K562 (cell line): ENCODE data around the gene DGCR8. TPM values are rescaled to one million over a fixed set of nuclear protein-coding genes. Genes with fewer than 3 reads are reported as not detected.

Experiments used
- CHAMP1 ChIP-seq: fragments of 450-650 bp; IDR thresholded peaks from 2 replicates; pipeline ENCODE4 v1.6.1; 2016; ENCODE audit warnings: mild to moderate bottlenecking
- CREM ChIP-seq: IDR thresholded peaks from 2 replicates; pipeline ENCODE4 v1.6.1; 2014; ENCODE audit warnings: antibody characterized with exemption, low read depth
- HDAC6 ChIP-seq: IDR thresholded peaks from 2 replicates; pipeline ENCODE4 v1.6.1; 2012; ENCODE audit warnings: low read depth, mild to moderate bottlenecking, control low read depth, inconsistent platforms, low read length, moderate library complexity
- RUNX1 ChIP-seq: sonication (generic); IDR thresholded peaks from 2 replicates; pipeline ENCODE4 v1.6.1; 2016; ENCODE audit warnings: antibody characterized with exemption, low read depth
- SUPT5H ChIP-seq: fragments of 450-650 bp; IDR thresholded peaks from 2 replicates; pipeline ENCODE4 v1.6.1; 2016
- WHSC1 ChIP-seq: IDR thresholded peaks from one replicate; pipeline ENCODE4 v1.6.1; 2012; ENCODE audit warnings: low read length, control low read depth, inconsistent platforms
- ZNF143 ChIP-seq: sonication (generic); formaldehyde crosslinking; IDR thresholded peaks from 2 replicates; pipeline ENCODE4 v1.9.0; 2022; ENCODE audit warnings: mild to moderate bottlenecking, missing genetic modification reagents
- ZNF431 ChIP-seq: sonication (generic); formaldehyde crosslinking; IDR thresholded peaks from 2 replicates; pipeline ENCODE4 v1.8.0; 2022; ENCODE audit warnings: mild to moderate bottlenecking, missing genetic modification reagents
- polyA plus RNA-seq, 8 experiments: library from polyadenylated mRNA; depleted of rRNA in 4 of 8; stranded (reverse) in 5 of 8; unstranded in 3 of 8; fragments of >200 nt; fragmentation: Nextera tagmentation in 2 of 8; fragmentation: Illumina TruSeq in 1 of 8; extraction: Ambion mirVana in 2 of 8; extraction: Trizol in 1 of 8; gene quantifications; 2 replicates each; pipeline versions ENCODE4 v1.2.1 to v1.2.3, GENCODE V29; 2011 to 2014; ENCODE audit warnings: inconsistent platforms in 1 of 8, missing spikeins in 1 of 8
- total RNA-seq, 7 experiments: library from RNA; depleted of rRNA in 6 of 7; stranded (reverse); fragments of >200 nt in 6 of 7; fragmentation: Illumina TruSeq in 2 of 7; extraction: Trizol in 2 of 7; gene quantifications; 2 replicates each; pipeline versions ENCODE4 v1.2.1 to v1.2.3, GENCODE V29; 2011 to 2021; ENCODE audit warnings: low replicate concordance in 1 of 7
- TF ChIP-seq, protein P1 (sequence below): fragments of 250-450 bp; sonication (Bioruptor Pico); IDR thresholded peaks from 2 replicates; pipeline ENCODE4 v1.4.0; 2020
- TF ChIP-seq, protein P2 (sequence below): fragments of 250-450 bp; sonication (Bioruptor Pico); IDR thresholded peaks from 2 replicates; pipeline ENCODE4 v1.5.0; 2021; ENCODE audit warnings: mild to moderate bottlenecking, borderline replicate concordance

DGCR8 gene
- total and polyA plus RNA-seq, 9 of the 15 experiments (the other 6 are each of a cell fraction or from before 2014, with no cell fraction given): 5.9 to 144 (median 80.1) TPM

- TF ChIP-seq, protein P1, sequence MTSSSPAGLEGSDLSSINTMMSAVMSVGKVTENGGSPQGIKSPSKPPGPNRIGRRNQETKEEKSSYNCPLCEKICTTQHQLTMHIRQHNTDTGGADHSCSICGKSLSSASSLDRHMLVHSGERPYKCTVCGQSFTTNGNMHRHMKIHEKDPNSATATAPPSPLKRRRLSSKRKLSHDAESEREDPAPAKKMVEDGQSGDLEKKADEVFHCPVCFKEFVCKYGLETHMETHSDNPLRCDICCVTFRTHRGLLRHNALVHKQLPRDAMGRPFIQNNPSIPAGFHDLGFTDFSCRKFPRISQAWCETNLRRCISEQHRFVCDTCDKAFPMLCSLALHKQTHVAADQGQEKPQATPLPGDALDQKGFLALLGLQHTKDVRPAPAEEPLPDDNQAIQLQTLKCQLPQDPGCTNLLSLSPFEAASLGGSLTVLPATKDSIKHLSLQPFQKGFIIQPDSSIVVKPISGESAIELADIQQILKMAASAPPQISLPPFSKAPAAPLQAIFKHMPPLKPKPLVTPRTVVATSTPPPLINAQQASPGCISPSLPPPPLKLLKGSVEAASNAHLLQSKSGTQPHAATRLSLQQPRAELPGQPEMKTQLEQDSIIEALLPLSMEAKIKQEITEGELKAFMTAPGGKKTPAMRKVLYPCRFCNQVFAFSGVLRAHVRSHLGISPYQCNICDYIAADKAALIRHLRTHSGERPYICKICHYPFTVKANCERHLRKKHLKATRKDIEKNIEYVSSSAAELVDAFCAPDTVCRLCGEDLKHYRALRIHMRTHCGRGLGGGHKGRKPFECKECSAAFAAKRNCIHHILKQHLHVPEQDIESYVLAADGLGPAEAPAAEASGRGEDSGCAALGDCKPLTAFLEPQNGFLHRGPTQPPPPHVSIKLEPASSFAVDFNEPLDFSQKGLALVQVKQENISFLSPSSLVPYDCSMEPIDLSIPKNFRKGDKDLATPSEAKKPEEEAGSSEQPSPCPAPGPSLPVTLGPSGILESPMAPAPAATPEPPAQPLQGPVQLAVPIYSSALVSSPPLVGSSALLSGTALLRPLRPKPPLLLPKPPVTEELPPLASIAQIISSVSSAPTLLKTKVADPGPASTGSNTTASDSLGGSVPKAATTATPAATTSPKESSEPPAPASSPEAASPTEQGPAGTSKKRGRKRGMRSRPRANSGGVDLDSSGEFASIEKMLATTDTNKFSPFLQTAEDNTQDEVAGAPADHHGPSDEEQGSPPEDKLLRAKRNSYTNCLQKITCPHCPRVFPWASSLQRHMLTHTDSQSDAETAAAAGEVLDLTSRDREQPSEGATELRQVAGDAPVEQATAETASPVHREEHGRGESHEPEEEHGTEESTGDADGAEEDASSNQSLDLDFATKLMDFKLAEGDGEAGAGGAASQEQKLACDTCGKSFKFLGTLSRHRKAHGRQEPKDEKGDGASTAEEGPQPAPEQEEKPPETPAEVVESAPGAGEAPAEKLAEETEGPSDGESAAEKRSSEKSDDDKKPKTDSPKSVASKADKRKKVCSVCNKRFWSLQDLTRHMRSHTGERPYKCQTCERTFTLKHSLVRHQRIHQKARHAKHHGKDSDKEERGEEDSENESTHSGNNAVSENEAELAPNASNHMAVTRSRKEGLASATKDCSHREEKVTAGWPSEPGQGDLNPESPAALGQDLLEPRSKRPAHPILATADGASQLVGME (CRISPR knock-in tag): 0 out of 2 replicates have a peak, but pooled peaks have one; percentile 43
- TF ChIP-seq SUPT5H: peak; percentile 52; the same call in 1 of the 2 replicates
- TF ChIP-seq, protein P2, sequence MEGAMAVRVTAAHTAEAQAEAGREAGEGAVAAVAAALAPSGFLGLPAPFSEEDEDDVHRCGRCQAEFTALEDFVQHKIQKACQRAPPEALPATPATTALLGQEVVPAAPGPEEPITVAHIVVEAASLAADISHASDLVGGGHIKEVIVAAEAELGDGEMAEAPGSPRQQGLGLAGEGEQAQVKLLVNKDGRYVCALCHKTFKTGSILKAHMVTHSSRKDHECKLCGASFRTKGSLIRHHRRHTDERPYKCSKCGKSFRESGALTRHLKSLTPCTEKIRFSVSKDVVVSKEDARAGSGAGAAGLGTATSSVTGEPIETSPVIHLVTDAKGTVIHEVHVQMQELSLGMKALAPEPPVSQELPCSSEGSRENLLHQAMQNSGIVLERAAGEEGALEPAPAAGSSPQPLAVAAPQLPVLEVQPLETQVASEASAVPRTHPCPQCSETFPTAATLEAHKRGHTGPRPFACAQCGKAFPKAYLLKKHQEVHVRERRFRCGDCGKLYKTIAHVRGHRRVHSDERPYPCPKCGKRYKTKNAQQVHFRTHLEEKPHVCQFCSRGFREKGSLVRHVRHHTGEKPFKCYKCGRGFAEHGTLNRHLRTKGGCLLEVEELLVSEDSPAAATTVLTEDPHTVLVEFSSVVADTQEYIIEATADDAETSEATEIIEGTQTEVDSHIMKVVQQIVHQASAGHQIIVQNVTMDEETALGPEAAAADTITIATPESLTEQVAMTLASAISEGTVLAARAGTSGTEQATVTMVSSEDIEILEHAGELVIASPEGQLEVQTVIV (CRISPR knock-in tag): no peak
- TF ChIP-seq HDAC6: no peak
- no peak for TF ChIP-seq ZNF143 (CRISPR knock-in tag)
- TF ChIP-seq ZNF431 (CRISPR knock-in tag): no peak
- TF ChIP-seq CREM: no peak
- TF ChIP-seq CHAMP1: no peak
- peak; percentile 91 for TF ChIP-seq WHSC1
- no peak for TF ChIP-seq RUNX1
Measured at GRCh38 chr22:20105456-20106204, 25.6 kb downstream of the DGCR8 start (continued).
